Endothelial cell of umbilical vein (primary cell): ENCODE measurements around the gene FJX1.

ENCODE experiments used
- EZH2 ChIP-seq: IDR thresholded peaks from 2 replicates; pipeline ENCODE4 v1.6.1; 2012; ENCODE audit warnings: borderline replicate concordance, low read depth, mild to moderate bottlenecking, moderate library complexity, low read length, inconsistent platforms; ENCODE audit not compliant: severe bottlenecking
- MYC ChIP-seq: IDR thresholded peaks from one replicate; pipeline ENCODE4 v1.6.1; 2011; ENCODE audit warnings: mild to moderate bottlenecking, low read depth, low read length
- POLR2A ChIP-seq: IDR thresholded peaks from 2 replicates; pipeline ENCODE4 v1.6.1; 2012; ENCODE audit warnings: low read depth, mild to moderate bottlenecking, control low read depth, low read length
- POLR2AphosphoS5 ChIP-seq: IDR thresholded peaks from 2 replicates; pipeline ENCODE4 v1.6.1; 2012; ENCODE audit warnings: low read depth, mild to moderate bottlenecking, control low read depth, low read length, moderate library complexity; ENCODE audit not compliant: insufficient read depth
- TF ChIP-seq, protein P1 (sequence below), 2 donors: IDR thresholded peaks; 1 replicate in 1 of 2; 2 replicates in 1 of 2; pipeline ENCODE4 v1.5.1; 2011; ENCODE audit warnings: low read length in 2 of 2, mild to moderate bottlenecking in 2 of 2, moderate library complexity in 2 of 2, control low read depth in 1 of 2, inconsistent platforms in 1 of 2, low read depth in 1 of 2; ENCODE audit not compliant: insufficient read depth in 1 of 2; ENCODE audit errors: extremely low read depth in 1 of 2

DNA sequence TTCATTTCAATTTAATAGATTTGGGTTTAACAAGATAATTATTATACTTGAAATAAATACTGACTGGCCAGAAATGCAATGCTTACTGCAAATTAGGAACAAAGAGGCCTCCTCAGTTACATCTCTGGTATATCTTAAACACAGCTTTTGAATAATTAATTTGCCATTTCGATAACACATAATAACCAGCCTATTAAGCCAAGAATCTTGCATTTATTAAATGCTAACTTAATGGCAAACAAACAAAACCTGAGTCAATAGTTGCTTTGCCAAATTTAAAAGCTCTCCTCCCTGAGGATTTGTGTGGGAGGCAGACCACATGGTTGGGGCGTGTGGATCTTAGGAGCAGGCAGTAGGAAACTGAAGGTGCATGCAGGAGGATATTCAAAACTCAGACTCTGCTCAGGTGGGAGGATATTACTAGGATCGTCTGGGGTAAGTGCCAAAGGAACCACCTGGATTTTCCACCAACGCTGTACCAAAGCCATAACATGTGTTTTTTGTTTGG, 17.9 kb upstream of the FJX1 start:
- TF ChIP-seq EZH2 (no peak), POLR2A (no peak), POLR2AphosphoS5 (no peak), MYC (no peak)
- TF ChIP-seq, protein P1, sequence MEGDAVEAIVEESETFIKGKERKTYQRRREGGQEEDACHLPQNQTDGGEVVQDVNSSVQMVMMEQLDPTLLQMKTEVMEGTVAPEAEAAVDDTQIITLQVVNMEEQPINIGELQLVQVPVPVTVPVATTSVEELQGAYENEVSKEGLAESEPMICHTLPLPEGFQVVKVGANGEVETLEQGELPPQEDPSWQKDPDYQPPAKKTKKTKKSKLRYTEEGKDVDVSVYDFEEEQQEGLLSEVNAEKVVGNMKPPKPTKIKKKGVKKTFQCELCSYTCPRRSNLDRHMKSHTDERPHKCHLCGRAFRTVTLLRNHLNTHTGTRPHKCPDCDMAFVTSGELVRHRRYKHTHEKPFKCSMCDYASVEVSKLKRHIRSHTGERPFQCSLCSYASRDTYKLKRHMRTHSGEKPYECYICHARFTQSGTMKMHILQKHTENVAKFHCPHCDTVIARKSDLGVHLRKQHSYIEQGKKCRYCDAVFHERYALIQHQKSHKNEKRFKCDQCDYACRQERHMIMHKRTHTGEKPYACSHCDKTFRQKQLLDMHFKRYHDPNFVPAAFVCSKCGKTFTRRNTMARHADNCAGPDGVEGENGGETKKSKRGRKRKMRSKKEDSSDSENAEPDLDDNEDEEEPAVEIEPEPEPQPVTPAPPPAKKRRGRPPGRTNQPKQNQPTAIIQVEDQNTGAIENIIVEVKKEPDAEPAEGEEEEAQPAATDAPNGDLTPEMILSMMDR (IDR thresholded peaks at IDR 0.05; ENCODE audit: extremely low read depth in 1 of 2, insufficient read depth in 1 of 2, low read depth in 1 of 2, low read length in 2 of 2) = no peak
